ENCODE results near the gene LY6G6C. TPM values are rescaled to one million over a fixed set of nuclear protein-coding genes. Genes with fewer than 3 reads are reported as not detected.
A peak's percentile ranks its signal among the peaks of the same experiment; 100 is the strongest.

The LY6G6C gene
- total RNA-seq, 4 donors from 2014 or later = 1.4 TPM; not detected in 3

DNA sequence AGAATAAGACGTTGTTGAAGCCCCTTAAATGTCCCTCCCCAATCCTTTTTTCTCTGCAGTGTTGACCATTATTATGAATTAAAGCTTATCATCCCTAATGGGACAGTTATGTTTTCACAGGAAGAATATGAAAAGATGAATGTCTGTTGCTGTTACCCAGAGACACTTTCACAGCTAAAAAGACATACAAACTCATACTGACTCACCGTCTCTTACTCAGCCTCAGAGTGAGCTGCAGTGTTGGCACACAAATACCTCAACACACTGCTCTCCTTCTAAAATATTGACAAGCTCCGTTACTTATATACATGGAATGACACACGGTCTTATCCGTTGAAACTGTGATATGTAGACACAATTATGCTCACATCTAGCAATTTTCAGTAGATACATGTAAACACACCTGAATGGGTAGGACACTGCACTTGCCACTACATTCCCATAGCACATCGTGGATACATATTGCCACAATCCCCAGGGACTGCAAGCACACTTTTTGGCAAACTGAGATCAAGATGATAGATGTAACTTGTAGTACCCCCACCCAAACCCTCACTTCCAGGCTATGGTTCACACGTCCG, 31.3 kb upstream of the LY6G6C start:
- intact Hi-C loops (cut with DNase I; ENCODE audit: low total_unique reads) = no loop called here
- no peaks in the 10 kb centered on the region for H3K4me1 ChIP-seq
- TF ChIP-seq POLR2A (IDR thresholded peaks at IDR 0.05) = no peak
- TF ChIP-seq, protein P1, sequence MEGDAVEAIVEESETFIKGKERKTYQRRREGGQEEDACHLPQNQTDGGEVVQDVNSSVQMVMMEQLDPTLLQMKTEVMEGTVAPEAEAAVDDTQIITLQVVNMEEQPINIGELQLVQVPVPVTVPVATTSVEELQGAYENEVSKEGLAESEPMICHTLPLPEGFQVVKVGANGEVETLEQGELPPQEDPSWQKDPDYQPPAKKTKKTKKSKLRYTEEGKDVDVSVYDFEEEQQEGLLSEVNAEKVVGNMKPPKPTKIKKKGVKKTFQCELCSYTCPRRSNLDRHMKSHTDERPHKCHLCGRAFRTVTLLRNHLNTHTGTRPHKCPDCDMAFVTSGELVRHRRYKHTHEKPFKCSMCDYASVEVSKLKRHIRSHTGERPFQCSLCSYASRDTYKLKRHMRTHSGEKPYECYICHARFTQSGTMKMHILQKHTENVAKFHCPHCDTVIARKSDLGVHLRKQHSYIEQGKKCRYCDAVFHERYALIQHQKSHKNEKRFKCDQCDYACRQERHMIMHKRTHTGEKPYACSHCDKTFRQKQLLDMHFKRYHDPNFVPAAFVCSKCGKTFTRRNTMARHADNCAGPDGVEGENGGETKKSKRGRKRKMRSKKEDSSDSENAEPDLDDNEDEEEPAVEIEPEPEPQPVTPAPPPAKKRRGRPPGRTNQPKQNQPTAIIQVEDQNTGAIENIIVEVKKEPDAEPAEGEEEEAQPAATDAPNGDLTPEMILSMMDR (IDR thresholded peaks at IDR 0.05) = no peak
- no peak overlapping the region for H3K4me3 ChIP-seq
- H3K9me3 ChIP-seq = no peaks in the 10 kb centered on the region
- no peak for DNase-seq
- H3K27ac ChIP-seq = no peak overlapping the region
- no peaks in the 10 kb centered on the region for H3K36me3 ChIP-seq
- H3K27me3 ChIP-seq = no peaks in the 10 kb centered on the region

DNA sequence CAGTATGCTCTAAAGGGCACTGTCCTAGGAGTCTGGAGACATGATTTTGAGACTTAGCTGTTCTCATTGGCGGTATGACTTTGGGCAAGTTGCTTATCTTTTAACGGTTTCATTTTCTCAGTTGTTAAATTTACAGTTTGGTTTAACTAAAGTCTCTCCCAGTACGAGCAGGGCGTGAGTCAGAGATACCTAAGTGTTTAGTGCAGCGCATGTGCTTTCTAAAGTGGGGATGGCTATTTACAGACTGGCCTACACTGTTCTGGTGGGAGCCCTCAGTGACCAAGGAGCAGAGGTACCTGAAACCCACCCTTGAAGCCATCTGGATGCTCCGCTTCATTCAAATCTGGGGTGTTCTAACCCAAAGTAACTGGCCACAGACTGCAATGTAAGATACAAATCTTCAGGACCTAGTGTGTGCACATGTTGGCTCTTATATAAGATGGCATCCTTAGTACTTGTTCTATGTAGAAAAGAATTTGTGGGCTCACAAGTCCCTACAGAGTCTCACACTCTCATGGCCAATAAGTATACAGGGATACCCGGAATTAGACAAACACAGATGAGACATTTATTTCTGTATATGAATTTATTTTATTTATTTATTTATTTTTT, 29.0 kb upstream of the LY6G6C start:
- no peaks in the 10 kb centered on the region for H3K4me1 ChIP-seq

DNA sequence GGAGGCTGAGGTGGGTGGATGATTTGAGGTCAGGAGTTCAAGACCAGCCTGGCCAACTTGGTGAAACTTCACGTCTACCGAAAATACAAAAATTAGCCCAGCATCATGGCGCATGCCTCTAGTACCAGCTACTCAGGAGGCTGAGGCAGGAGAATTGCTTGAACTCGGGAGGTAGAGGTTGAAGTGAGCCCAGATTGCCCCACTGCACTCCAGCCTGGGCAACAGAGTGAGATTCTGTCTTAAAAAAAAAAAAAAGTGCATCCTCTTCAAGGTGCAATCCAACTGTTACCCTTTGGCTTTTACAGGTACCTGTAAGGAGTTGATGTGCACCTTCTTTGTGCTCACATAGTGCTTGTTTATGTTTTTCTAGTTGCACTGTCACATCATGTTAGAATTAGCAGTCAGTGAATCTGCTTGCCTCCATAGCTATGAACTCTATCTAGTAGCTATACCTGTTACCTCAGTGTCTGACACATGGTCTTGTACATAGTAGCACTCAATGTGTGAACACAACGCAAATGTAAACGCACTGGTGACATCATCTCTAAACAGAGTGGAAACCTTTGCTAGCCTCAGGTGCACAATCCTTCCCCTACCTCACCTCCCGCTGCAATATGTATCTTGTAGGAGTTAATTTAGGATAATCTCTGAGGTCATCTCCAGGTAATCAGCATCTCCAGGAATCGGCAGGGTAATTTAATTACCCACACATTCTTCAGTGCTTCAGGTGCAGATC, 27.9 kb upstream of the LY6G6C start:
- no peak for DNase-seq
- intact Hi-C loops (cut with DNase I; ENCODE audit: low total_unique reads) = no loop called here
- Histone ChIP-seq H3K9me3 (no peaks in the 10 kb centered on the region), H3K27ac (peak overlapping the region in 1 of 2 donors; percentile 47), H3K27me3 (no peaks in the 10 kb centered on the region), H3K36me3 (no peaks in the 10 kb centered on the region), H3K4me3 (no peak overlapping the region), H3K4me1 (no peaks in the 10 kb centered on the region)
- no peak for TF ChIP-seq POLR2A (IDR thresholded peaks at IDR 0.05)
- TF ChIP-seq, protein P1 (IDR thresholded peaks at IDR 0.05) = no peak

More for the DNA sequence above, 29.0 kb upstream of the LY6G6C start:
- Histone ChIP-seq H3K4me3 (no peak overlapping the region), H3K9me3 (no peaks in the 10 kb centered on the region), H3K27me3 (no peaks in the 10 kb centered on the region), H3K27ac (peak overlapping the region; percentile 47 to 69), H3K36me3 (no peaks in the 10 kb centered on the region)
- intact Hi-C loops (cut with DNase I; ENCODE audit: low total_unique reads) = no loop called here
- DNase-seq = no peak
- TF ChIP-seq, protein P1 (IDR thresholded peaks at IDR 0.05) = no peak
- TF ChIP-seq POLR2A (IDR thresholded peaks at IDR 0.05) = no peak

DNA sequence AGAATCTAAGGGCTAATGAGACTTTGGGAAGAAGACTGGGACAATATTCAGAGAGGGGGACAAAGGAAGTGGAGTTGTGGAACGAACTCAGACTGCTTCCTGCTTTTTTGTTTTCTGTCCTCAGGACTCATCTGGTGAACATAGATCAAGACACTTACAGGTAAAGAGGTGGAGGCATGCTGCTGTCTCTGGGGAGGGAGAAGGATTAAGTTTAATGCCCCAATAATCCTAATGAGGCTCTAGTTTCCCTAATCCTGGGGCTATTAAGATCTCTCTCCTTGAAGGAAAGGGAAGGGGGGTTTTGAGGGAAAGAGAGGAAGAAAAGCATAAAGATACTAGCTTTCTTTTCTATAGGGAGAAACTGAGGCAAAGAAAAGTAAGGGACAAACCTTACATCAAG, 22.9 kb upstream of the LY6G6C start:
- no peak for TF ChIP-seq POLR2A (IDR thresholded peaks at IDR 0.05)
- TF ChIP-seq, protein P1 (IDR thresholded peaks at IDR 0.05) = no peak
- Histone ChIP-seq H3K27ac (no peak overlapping the region), H3K4me3 (no peak overlapping the region), H3K36me3 (no peaks in the 10 kb centered on the region), H3K4me1 (peaks cover 0 to 5% of the 10 kb centered on the region in 2 donors), H3K27me3 (no peaks in the 10 kb centered on the region), H3K9me3 (no peaks in the 10 kb centered on the region)
- no peak for DNase-seq
- intact Hi-C loops (cut with DNase I; ENCODE audit: low total_unique reads) = no loop called here

DNA sequence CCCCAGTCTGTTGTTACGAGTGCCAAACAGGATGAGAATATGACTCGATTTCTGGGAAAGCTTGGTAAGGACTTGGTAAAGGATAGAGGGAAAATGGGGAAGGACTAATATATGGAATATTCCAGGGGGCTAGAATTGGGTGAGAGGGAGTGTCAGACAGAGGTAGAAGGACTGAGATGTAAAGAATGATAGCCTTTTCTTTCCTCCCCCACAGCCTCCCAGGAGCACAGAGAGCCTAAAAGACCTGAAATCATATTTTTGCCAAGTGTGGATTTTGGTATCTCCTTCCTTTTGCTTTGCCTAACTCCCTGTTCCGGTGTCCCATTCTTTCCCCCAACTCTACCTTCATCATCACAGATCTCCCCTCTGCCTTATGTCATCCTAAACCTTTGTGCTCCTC, 21.3 kb upstream of the LY6G6C start:
- no peak overlapping the region for H3K4me3 ChIP-seq
- peaks cover 0 to 9% of the 10 kb centered on the region in 2 donors for H3K4me1 ChIP-seq
- no peaks in the 10 kb centered on the region for H3K9me3 ChIP-seq
- no peak for TF ChIP-seq POLR2A (IDR thresholded peaks at IDR 0.05)
- TF ChIP-seq, protein P1 (IDR thresholded peaks at IDR 0.05) = no peak
- H3K27me3 ChIP-seq = no peaks in the 10 kb centered on the region
- DNase-seq = no peak
- intact Hi-C loops (cut with DNase I; ENCODE audit: low total_unique reads) = no loop called here
- no peaks in the 10 kb centered on the region for H3K36me3 ChIP-seq
- no peak overlapping the region for H3K27ac ChIP-seq
